Activated CD8-positive, alpha-beta memory T cell treated with anti-CD3 and anti-CD28 coated beads for 48 hours (primary cell): ENCODE measurements around the gene ZSCAN25.
"Not testable (repeated sequence)": the region's sequence is repeated elsewhere in the genome, so short reads cannot be mapped to it uniquely, and the experiment has no call there.

ENCODE experiments used
- DNase-seq, 3 experiments: peaks; one replicate each; pipeline ENCODE4 v3.0.0-alpha.2; 2020; ENCODE audit warnings: low read depth in 2 of 3, low spot score in 2 of 3

The ZSCAN25 gene

GRCh38 chr7:99616359-99617191, at the start of gene ZSCAN25:
TSS of gene ZSCAN25 (plus strand) at chr7:99616946. CDS start at chr7:99619607, 2,661 bp downstream.
- peak; percentile 68 to 75 (median 71) for DNase-seq

DNA sequence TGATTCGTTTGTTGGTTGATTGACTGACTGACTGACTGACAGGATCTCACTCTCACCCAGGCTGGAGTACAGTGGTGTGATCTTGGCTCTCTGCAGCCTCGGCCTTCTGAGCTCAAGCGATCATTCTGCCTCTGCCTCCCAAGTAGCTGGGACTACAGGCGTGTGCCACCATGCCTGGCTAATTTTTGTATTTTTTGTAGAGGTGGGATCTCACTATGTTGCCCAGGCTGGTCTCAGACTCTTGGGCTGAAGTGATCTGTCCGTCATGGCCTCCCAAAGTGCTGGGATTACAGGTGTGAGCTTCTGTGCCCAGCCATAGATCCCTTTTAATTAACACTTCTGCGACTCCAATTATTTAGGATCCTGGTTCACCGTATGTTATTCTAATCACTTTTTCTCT, 48.0 kb upstream of the ZSCAN25 start:
- DNase-seq = not testable (repeated sequence)

GRCh38 chr7:99571768-99572167, 45.0 kb upstream of the ZSCAN25 start:
- DNase-seq = no peak

GRCh38 chr7:99573257-99573656, 43.5 kb upstream of the ZSCAN25 start:
- DNase-seq = no peak

- DNase-seq = no peak
Measured at GRCh38 chr7:99576251-99576650, 40.5 kb upstream of the ZSCAN25 start.

DNA sequence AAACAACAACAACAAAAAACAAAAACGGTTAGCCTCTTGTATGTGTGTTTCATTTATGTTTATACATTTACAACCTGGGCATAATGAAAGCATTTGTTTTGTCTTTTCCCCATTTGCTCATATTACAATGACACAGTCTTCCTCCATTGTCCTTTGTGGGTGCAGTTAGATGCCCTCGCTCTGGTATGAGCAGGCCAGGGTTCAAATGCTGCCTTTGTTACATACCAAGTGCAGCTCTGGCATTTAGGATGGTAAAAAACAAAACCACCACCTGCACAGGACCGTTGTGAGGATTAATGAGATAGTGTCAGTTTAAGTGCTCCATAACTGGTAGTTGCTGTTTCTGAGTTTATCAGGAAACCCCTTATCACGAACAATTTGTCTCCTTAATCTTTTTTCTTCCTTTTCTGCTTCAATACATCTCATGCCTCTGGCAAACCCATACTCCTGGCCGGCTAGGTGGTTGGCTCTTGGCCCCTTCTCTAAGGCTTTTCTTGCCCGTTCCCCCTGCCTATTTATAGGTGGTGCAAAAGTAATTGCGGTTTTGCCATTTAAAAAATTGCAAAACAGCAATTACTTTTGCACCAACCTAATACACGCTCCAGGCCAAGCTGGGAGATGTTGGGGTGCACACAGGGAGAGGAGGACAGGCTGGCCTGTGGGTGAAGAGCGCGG, 37.3 kb upstream of the ZSCAN25 start:
- no peak for DNase-seq

GRCh38 chr7:99579956-99580777, 36.6 kb upstream of the ZSCAN25 start:
- peak in 2 of 3 experiments; percentile 23 to 37 for DNase-seq

DNA sequence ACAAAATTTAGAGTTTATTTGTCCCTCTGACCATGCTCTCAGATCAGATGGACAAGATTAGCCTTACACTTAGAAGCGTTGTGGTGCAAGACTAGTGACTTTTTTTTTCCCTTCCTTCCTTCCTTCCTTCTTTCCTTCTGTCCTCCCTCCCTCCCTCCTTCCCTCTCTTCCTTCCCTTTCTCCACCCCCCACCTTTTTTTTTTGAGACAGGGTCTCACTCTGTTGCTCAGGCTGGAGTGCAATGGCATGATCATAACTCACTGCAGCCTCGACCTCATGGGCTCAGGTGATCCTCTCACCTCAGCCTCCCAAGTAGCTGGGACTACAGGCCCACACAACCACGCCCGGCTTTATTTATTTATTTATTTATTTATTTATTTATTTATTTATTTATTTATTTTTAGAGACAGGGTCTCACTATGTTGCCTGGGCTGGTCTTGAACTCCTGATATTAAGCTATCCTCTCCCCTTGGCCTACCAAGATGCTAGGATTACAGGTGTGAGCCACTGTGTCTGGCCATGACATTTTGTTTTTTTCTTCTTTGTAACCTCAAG, 35.9 kb upstream of the ZSCAN25 start:
- not testable (repeated sequence) for DNase-seq

DNA sequence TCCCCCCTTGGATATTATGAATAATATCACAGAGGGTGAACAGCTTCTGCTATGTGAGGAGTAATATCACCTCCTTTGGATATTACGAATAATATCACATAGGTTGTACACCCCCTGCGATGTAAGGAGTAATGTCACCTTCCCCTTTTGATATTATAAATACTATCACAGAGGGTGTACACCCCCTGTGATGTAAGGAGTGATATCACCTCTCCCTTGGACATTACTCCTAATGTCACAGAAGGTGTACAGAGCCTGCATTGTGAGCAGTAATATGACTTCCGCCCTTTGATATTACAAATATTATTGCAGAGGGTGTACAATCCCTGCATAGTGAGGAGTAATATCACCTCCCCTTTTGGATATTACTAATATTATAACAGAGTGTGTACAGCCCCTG, 27.9 kb upstream of the ZSCAN25 start:
- no peak for DNase-seq

- no peak for DNase-seq
Measured at GRCh38 chr7:99594948-99595745, 21.6 kb upstream of the ZSCAN25 start.

GRCh38 chr7:99596408-99596955, 20.3 kb upstream of the ZSCAN25 start:
- DNase-seq = no peak

DNA sequence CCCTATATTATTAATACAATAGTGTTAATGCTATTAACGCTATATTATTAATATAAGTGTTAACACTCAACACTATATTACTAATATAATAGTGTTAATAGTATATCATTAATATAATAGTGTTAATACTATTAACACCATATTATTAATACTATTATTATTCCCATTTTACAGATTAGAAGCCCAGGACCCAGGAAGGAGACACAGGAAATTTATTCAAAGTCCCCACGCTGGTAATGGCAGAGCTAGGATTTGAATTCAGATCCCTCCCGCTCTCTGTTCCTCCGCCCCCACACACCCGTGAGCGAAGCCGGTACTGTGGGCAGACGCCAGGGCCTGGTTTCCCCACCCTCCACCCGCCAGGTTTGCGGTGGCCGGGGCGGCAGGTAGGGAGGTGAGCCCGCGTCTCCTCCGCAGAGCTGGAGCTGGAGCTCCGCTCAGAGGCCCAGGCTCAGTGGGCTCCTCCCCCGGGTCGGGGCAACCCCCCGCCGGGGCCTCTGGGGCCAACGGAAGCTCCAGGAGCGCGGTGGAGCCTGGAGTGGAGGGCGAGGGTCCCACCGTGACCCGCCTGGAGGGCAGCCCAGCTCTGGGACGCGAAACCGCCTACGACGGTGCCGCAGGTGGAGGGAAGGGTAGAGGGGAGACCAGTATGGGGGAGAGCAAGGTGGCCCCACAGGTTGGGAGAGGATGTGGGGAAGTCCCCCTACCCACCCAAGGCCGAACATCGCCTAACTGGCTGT, 18.8 kb upstream of the ZSCAN25 start, which contains the start of gene TMEM225B:
Gene TMEM225B (plus strand): TSS at position 506 of the 740 bp plus-strand sequence. CDS start 6,122 bp downstream, outside the sequence.
- no peak for DNase-seq

DNA sequence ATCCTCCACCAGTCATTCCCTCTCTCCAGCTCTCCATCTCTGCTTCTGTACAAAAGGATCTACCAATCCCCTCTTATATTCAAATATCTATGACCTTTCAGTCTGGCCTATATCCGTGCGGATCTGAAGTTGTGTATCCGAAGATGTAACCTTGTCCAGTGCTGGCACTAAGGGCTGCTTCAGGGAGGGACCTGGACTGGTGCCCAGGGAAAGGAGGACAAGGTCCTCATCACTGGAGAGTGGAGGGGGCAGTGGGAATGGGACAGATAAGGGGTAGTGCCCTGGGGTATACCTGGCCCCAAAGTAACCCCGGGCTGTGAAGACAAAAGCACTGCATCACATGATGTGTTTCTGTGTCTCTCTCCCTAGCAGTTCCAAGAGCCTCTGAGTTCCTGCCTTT, 16.9 kb upstream of the ZSCAN25 start:
- DNase-seq = no peak

- DNase-seq = no peak
Measured at GRCh38 chr7:99601656-99602310, 15.0 kb upstream of the ZSCAN25 start.

- DNase-seq = no peak
Measured at GRCh38 chr7:99605527-99605926, 11.2 kb upstream of the ZSCAN25 start.

DNA sequence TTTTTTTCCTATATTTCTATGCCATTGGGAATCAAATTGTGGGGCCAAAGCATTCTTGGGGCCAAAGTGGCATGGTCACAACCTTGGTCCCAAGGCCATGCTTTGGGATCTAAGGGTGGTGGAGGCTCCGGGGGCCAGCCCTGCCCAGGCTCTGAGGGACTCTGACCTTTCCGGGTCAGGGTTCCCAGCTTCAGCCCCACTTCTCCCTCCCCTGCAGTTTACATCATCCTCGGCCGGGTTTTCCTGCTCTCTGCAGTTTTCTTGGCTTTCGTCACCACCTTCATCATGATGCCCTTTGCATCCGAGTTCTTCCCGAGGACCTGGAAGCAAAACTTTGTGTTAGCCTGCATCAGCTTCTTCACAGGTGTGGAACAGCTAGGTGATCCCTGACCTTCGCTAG, 10.2 kb upstream of the ZSCAN25 start:
- DNase-seq = no peak

DNA sequence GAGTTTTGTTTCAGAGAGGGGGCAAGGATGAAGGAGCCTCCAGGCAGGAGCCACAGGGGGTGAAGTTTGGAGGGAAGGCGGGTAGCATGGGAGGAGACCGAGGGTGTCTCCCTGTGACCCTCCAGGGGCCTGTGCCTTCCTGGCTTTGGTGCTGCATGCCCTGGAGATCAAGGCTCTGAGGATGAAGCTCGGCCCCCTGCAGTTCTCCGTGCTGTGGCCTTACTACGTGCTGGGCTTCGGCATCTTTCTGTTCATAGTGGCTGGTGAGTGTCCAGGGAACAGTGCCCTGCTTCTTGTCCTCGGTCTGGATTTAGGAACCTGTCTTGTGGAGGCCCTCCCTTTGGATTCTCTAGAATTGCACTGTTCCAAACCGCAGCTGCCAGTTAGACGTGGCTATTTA, 9.2 kb upstream of the ZSCAN25 start:
- no peak for DNase-seq

GRCh38 chr7:99614495-99614894, 2.3 kb upstream of the ZSCAN25 start:
- DNase-seq = no peak

DNA sequence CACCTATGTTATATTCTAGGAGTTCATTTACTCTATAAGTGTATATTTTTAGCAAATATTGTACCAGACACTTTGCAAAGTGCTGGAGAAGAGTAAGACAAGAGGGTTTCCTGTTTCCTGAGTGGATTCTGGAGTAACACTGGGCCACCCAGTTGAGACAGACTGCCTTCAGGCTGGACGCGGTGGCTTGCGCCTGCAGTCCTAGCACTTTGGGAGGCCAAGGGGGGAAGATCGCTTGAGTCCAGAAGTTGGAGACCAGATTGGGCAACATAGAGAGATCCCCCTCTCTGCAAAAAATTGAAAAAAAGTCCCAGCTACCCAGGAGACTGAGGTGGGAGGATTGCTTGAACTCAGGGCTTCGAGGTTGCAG, 772 bp upstream of the ZSCAN25 start:
- no peak for DNase-seq
